HG03439 (cell line): ENCODE data around the gene GASK1B.

ENCODE experiments used
- ATAC-seq: cut with Tn5 transposase; IDR thresholded peaks from one replicate; pipeline ENCODE4 v1.9.1; 2021; ENCODE audit warnings: mild to moderate bottlenecking, moderate library complexity; ENCODE audit not compliant: unreplicated experiment

Gene GASK1B

GRCh38 chr4:158155656-158156356, 17.0 kb downstream of the GASK1B start:
- no peak for ATAC-seq

- ATAC-seq = no peak
These were observed 25.7 kb downstream of the GASK1B start for GRCh38 chr4:158147151-158147550.

GRCh38 chr4:158146736-158147135, 26.1 kb downstream of the GASK1B start:
- no peak for ATAC-seq

- ATAC-seq = no peak
These were observed 33.7 kb downstream of the GASK1B start for GRCh38 chr4:158139086-158139485.

GRCh38 chr4:158134222-158134621, 38.6 kb downstream of the GASK1B start:
- no peak for ATAC-seq

GRCh38 chr4:158133551-158133950, 39.3 kb downstream of the GASK1B start:
- no peak for ATAC-seq

GRCh38 chr4:158131027-158131426, 41.8 kb downstream of the GASK1B start:
- no peak for ATAC-seq

- ATAC-seq = no peak
These were observed 42.6 kb downstream of the GASK1B start for GRCh38 chr4:158130204-158130603.

- ATAC-seq = peak; percentile 67
These were observed 43.1 kb downstream of the GASK1B start for GRCh38 chr4:158129694-158130093.

- ATAC-seq = no peak
These were observed 44.3 kb downstream of the GASK1B start for GRCh38 chr4:158128540-158128939.

- ATAC-seq = no peak
These were observed 47.5 kb downstream of the GASK1B start for GRCh38 chr4:158125310-158125709.
